HEK293 (cell line): ENCODE measurements around the gene WARS2.

Experiments used
- CTCF ChIA-PET: fragments of 350-600 bp; formaldehyde crosslinking; extraction: SDS; loops from one replicate; lab custom pipeline; 2021; ENCODE audit warnings: antibody characterized with exemption; lab: Yijun Ruan, JAX
- POLR2A ChIA-PET: fragments of 300-600 bp; formaldehyde crosslinking; extraction: SDS; loops from one replicate; lab custom pipeline; 2020; ENCODE audit warnings: antibody characterized with exemption, inconsistent platforms; lab: Yijun Ruan, JAX
- H3K27ac ChIP-seq: fragments of 200-500 bp; sonication (Bioruptor generic); 2 replicates; pipeline ENCODE4 v1.5.1; 2014; ENCODE audit warnings: low read depth, low read length, control low read depth, inconsistent platforms; ENCODE audit errors: extremely low read depth
- H3K36me3 ChIP-seq, 2 experiments: fragments of 200-500 bp in 1 of 2; sonication (Bioruptor generic) in 1 of 2; 1 replicate in 1 of 2; 2 replicates in 1 of 2; pipeline ENCODE4 v1.5.1; 2014 to 2017; ENCODE audit warnings: inconsistent platforms in 2 of 2, low read length in 2 of 2; ENCODE audit not compliant: control insufficient read depth in 2 of 2, insufficient read depth in 1 of 2
- H3K4me1 ChIP-seq: fragments of 200-500 bp; sonication (Bioruptor generic); 2 replicates; pipeline ENCODE4 v1.5.1; 2014; ENCODE audit warnings: mild to moderate bottlenecking, low read length, inconsistent platforms; ENCODE audit not compliant: control insufficient read depth, insufficient read depth
- H3K4me3 ChIP-seq: 2 replicates; pipeline ENCODE4 v1.5.1; 2011; ENCODE audit warnings: low read depth, mild to moderate bottlenecking, control low read depth, low read length, moderate library complexity
- H3K9me3 ChIP-seq: fragments of 200-500 bp; sonication (Bioruptor generic); 2 replicates; pipeline ENCODE4 v1.5.1; 2014; ENCODE audit warnings: low read depth, low read length, inconsistent platforms; ENCODE audit not compliant: control insufficient read depth, insufficient read depth
- GLI4 ChIP-seq: fragments of 450-650 bp; formaldehyde crosslinking; IDR thresholded peaks from 2 replicates; pipeline ENCODE4 v1.5.1; 2016; ENCODE audit warnings: missing biosample characterization, missing genetic modification characterization
- GLIS1 ChIP-seq: fragments of 450-650 bp; formaldehyde crosslinking; IDR thresholded peaks from 2 replicates; pipeline ENCODE4 v1.5.1; 2016; ENCODE audit warnings: missing biosample characterization, missing genetic modification characterization
- OSR2 ChIP-seq: fragments of 450-650 bp; formaldehyde crosslinking; IDR thresholded peaks from 2 replicates; pipeline ENCODE4 v1.5.1; 2016; ENCODE audit warnings: missing biosample characterization, missing genetic modification characterization
- PRDM1 ChIP-seq: fragments of 450-650 bp; formaldehyde crosslinking; IDR thresholded peaks from 2 replicates; pipeline ENCODE4; 2016; ENCODE audit warnings: missing biosample characterization, missing genetic modification characterization
- ZBTB17 ChIP-seq: fragments of 450-650 bp; formaldehyde crosslinking; IDR thresholded peaks from 2 replicates; pipeline ENCODE4 v1.5.1; 2016; ENCODE audit warnings: missing biosample characterization, missing genetic modification characterization
- ZIC2 ChIP-seq: fragments of 450-650 bp; formaldehyde crosslinking; IDR thresholded peaks from 2 replicates; pipeline ENCODE4 v1.5.1; 2016; ENCODE audit warnings: missing biosample characterization, missing genetic modification characterization
- ZNF112 ChIP-seq: fragments of 450-650 bp; formaldehyde crosslinking; IDR thresholded peaks from 2 replicates; pipeline ENCODE4 v1.5.0; 2017; ENCODE audit warnings: missing biosample characterization, missing genetic modification characterization
- ZNF140 ChIP-seq: fragments of 450-650 bp; formaldehyde crosslinking; IDR thresholded peaks from 2 replicates; pipeline ENCODE4 v1.5.1; 2016; ENCODE audit warnings: missing biosample characterization, missing genetic modification characterization
- ZNF2 ChIP-seq: fragments of 450-650 bp; formaldehyde crosslinking; IDR thresholded peaks from 2 replicates; pipeline ENCODE4 v1.5.1; 2016; ENCODE audit warnings: missing biosample characterization, missing genetic modification characterization
- ZNF23 ChIP-seq: fragments of 450-650 bp; formaldehyde crosslinking; IDR thresholded peaks from 2 replicates; pipeline ENCODE4 v1.5.1; 2016; ENCODE audit warnings: missing biosample characterization, missing genetic modification characterization, borderline replicate concordance
- ZNF248 ChIP-seq: fragments of 450-650 bp; formaldehyde crosslinking; IDR thresholded peaks from 2 replicates; pipeline ENCODE4 v1.5.1; 2017; ENCODE audit warnings: missing biosample characterization, missing genetic modification characterization
- ZNF266 ChIP-seq: fragments of 450-650 bp; formaldehyde crosslinking; IDR thresholded peaks from 2 replicates; pipeline ENCODE4 v1.5.1; 2016; ENCODE audit warnings: missing biosample characterization, missing genetic modification characterization, low read depth
- ZNF274 ChIP-seq, 2 experiments: fragments of 200-500 bp in 1 of 2; fragments of 450-650 bp in 1 of 2; sonication (Bioruptor generic) in 1 of 2; formaldehyde crosslinking in 1 of 2; IDR thresholded peaks; 2 replicates each; pipeline versions ENCODE4 v1.5.1 to v1.6.1; 2014 to 2016; ENCODE audit warnings: borderline replicate concordance in 1 of 2, inconsistent platforms in 1 of 2, low read length in 1 of 2, missing biosample characterization in 1 of 2, missing genetic modification characterization in 1 of 2
- ZNF302 ChIP-seq: fragments of 450-650 bp; formaldehyde crosslinking; IDR thresholded peaks from 2 replicates; pipeline ENCODE4 v1.5.1; 2016; ENCODE audit warnings: missing biosample characterization, missing genetic modification characterization, low read depth
- ZNF404 ChIP-seq: fragments of 450-650 bp; formaldehyde crosslinking; IDR thresholded peaks from 2 replicates; pipeline ENCODE4 v1.5.1; 2017; ENCODE audit warnings: missing biosample characterization, missing genetic modification characterization
- ZNF473 ChIP-seq: fragments of 450-650 bp; formaldehyde crosslinking; IDR thresholded peaks from 2 replicates; pipeline ENCODE4 v1.5.1; 2017; ENCODE audit warnings: missing biosample characterization, missing genetic modification characterization
- ZNF610 ChIP-seq: fragments of 450-650 bp; formaldehyde crosslinking; IDR thresholded peaks from 2 replicates; pipeline ENCODE4 v1.5.1; 2016; ENCODE audit warnings: missing biosample characterization, missing genetic modification characterization, borderline replicate concordance
- ZNF623 ChIP-seq: fragments of 450-650 bp; formaldehyde crosslinking; IDR thresholded peaks from 2 replicates; pipeline ENCODE4 v1.5.1; 2016; ENCODE audit warnings: missing biosample characterization, missing genetic modification characterization
- ZNF624 ChIP-seq: fragments of 450-650 bp; formaldehyde crosslinking; IDR thresholded peaks from 2 replicates; pipeline ENCODE4 v1.5.1; 2017; ENCODE audit warnings: missing biosample characterization, missing genetic modification characterization
- ZNF629 ChIP-seq: fragments of 450-650 bp; formaldehyde crosslinking; IDR thresholded peaks from 2 replicates; pipeline ENCODE4 v1.5.1; 2017; ENCODE audit warnings: missing biosample characterization, missing genetic modification characterization
- ZNF707 ChIP-seq: fragments of 450-650 bp; formaldehyde crosslinking; IDR thresholded peaks from 2 replicates; pipeline ENCODE4 v1.5.1; 2016; ENCODE audit warnings: missing biosample characterization, missing genetic modification characterization
- ZSCAN16 ChIP-seq: fragments of 450-650 bp; formaldehyde crosslinking; IDR thresholded peaks from 2 replicates; pipeline ENCODE4 v1.5.1; 2016; ENCODE audit warnings: missing biosample characterization, missing genetic modification characterization
- TF ChIP-seq, protein P1 (sequence below): fragments of 450-650 bp; formaldehyde crosslinking; conservative IDR thresholded peaks from 2 replicates; pipeline ENCODE4 v1.5.1; 2016; ENCODE audit warnings: low read depth, missing biosample characterization, missing genetic modification characterization
- TF ChIP-seq, protein P2 (sequence below): fragments of 450-650 bp; formaldehyde crosslinking; IDR thresholded peaks from 2 replicates; pipeline ENCODE4; 2016; ENCODE audit warnings: missing biosample characterization, missing genetic modification characterization
- TF ChIP-seq, protein P3 (sequence below): fragments of 450-650 bp; formaldehyde crosslinking; IDR thresholded peaks from 2 replicates; pipeline ENCODE4 v1.5.1; 2016; ENCODE audit warnings: missing biosample characterization, missing genetic modification characterization
- TF ChIP-seq, protein P4 (sequence below): fragments of 450-650 bp; IDR thresholded peaks from 2 replicates; pipeline ENCODE4 v1.5.1; 2018; ENCODE audit warnings: missing biosample characterization, mild to moderate bottlenecking, missing genetic modification characterization
- TF ChIP-seq, protein P5 (sequence below): fragments of 450-650 bp; formaldehyde crosslinking; IDR thresholded peaks from 2 replicates; pipeline ENCODE4 v1.5.1; 2016; ENCODE audit warnings: missing biosample characterization, missing genetic modification characterization
- TF ChIP-seq, protein P6 (sequence below): fragments of 450-650 bp; formaldehyde crosslinking; IDR thresholded peaks from 2 replicates; pipeline ENCODE4 v1.5.1; 2017; ENCODE audit warnings: missing biosample characterization, missing genetic modification characterization

WARS2 gene

DNA sequence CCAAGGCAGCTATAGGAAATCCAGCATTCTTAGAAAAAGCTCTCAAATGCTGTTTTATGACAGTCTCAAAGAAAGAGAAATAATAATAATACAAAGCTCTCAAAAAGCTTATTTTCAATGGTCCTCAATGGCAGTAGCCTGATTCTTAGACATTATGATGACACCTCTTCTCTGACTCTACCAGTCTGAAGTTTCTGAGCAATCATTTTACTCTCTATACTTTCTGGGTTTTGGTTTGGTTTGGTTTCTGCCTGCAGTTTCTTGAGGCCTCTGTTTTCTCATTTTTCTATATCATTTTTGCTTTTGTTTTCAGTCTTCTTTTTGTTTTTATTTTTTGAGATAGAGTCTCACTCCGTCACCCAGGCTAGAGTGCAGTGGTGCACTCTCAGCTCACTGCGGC lies 102.1 kb downstream of the WARS2 start:
- CTCF ChIA-PET = no interaction called here
- POLR2A ChIA-PET = no interaction called here
- Histone ChIP-seq H3K36me3 (no peaks in the 10 kb centered on the region), H3K4me3 (no peak overlapping the region), H3K27ac (no peak overlapping the region), H3K4me1 (no peaks in the 10 kb centered on the region), H3K9me3 (no peaks in the 10 kb centered on the region)
- TF ChIP-seq ZNF23 (tag by site-specific recombination) (no peak), ZNF707 (tag by site-specific recombination) (no peak), GLIS1 (tag by site-specific recombination) (no peak), ZBTB17 (tag by site-specific recombination) (no peak), ZNF2 (tag by site-specific recombination) (no peak), GLI4 (tag by site-specific recombination) (no peak), ZNF302 (tag by site-specific recombination) (no peak), ZNF473 (tag by site-specific recombination) (no peak), ZNF248 (no peak), ZNF623 (no peak)
- TF ChIP-seq, protein P1, sequence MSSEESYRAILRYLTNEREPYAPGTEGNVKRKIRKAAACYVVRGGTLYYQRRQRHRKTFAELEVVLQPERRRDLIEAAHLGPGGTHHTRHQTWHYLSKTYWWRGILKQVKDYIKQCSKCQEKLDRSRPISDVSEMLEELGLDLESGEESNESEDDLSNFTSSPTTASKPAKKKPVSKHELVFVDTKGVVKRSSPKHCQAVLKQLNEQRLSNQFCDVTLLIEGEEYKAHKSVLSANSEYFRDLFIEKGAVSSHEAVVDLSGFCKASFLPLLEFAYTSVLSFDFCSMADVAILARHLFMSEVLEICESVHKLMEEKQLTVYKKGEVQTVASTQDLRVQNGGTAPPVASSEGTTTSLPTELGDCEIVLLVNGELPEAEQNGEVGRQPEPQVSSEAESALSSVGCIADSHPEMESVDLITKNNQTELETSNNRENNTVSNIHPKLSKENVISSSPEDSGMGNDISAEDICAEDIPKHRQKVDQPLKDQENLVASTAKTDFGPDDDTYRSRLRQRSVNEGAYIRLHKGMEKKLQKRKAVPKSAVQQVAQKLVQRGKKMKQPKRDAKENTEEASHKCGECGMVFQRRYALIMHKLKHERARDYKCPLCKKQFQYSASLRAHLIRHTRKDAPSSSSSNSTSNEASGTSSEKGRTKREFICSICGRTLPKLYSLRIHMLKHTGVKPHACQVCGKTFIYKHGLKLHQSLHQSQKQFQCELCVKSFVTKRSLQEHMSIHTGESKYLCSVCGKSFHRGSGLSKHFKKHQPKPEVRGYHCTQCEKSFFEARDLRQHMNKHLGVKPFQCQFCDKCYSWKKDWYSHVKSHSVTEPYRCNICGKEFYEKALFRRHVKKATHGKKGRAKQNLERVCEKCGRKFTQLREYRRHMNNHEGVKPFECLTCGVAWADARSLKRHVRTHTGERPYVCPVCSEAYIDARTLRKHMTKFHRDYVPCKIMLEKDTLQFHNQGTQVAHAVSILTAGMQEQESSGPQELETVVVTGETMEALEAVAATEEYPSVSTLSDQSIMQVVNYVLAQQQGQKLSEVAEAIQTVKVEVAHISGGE = no peak
- TF ChIP-seq, protein P2, sequence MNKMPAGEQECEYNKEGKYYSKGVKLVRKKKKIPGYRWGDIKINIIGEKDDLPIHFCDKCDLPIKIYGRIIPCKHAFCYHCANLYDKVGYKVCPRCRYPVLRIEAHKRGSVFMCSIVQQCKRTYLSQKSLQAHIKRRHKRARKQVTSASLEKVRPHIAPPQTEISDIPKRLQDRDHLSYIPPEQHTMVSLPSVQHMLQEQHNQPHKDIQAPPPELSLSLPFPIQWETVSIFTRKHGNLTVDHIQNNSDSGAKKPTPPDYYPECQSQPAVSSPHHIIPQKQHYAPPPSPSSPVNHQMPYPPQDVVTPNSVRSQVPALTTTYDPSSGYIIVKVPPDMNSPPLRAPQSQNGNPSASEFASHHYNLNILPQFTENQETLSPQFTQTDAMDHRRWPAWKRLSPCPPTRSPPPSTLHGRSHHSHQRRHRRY (tag by site-specific recombination) = no peak

DNA sequence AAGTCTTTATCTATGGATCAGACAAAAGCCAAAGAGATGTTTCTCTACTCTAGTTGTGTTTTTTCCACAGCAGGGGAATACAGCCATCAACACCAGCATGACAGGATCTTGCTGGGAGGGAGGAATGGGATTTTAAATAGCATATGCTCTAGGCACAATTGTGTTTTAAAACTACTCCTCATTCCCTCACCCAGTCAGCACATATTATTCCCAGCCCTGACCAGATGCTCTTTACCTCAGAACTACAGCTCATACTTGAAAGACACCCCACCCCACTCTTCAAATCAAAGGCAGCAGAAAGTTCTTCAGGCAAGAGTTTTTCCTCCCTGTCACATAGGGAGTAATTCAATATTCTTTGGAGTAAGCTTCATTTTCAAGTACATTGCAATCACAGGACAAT lies 106.1 kb downstream of the WARS2 start:
- Histone ChIP-seq H3K4me3 (no peak overlapping the region), H3K36me3 (peaks cover 0 to 9% of the 10 kb centered on the region in 2 experiments; a peak in 1 of 3 replicates), H3K9me3 (no peaks in the 10 kb centered on the region), H3K27ac (no peak overlapping the region), H3K4me1 (no peaks in the 10 kb centered on the region)
- POLR2A ChIA-PET = no interaction called here
- CTCF ChIA-PET = no interaction called here
- TF ChIP-seq ZIC2 (tag by site-specific recombination) = no peak
- TF ChIP-seq, protein P3, sequence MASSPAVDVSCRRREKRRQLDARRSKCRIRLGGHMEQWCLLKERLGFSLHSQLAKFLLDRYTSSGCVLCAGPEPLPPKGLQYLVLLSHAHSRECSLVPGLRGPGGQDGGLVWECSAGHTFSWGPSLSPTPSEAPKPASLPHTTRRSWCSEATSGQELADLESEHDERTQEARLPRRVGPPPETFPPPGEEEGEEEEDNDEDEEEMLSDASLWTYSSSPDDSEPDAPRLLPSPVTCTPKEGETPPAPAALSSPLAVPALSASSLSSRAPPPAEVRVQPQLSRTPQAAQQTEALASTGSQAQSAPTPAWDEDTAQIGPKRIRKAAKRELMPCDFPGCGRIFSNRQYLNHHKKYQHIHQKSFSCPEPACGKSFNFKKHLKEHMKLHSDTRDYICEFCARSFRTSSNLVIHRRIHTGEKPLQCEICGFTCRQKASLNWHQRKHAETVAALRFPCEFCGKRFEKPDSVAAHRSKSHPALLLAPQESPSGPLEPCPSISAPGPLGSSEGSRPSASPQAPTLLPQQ (tag by site-specific recombination) = no peak
- no peak for TF ChIP-seq OSR2
- TF ChIP-seq ZNF140 (tag by site-specific recombination) = no peak
- no peak for TF ChIP-seq GLI4 (tag by site-specific recombination)
- TF ChIP-seq ZNF274 (IDR thresholded peaks at IDR 0.05; ENCODE audit: low read length) = no peak
- no peak for TF ChIP-seq ZNF274 (tag by site-specific recombination; IDR thresholded peaks at IDR 0.05; ENCODE audit: borderline replicate concordance)
- TF ChIP-seq, protein P4, sequence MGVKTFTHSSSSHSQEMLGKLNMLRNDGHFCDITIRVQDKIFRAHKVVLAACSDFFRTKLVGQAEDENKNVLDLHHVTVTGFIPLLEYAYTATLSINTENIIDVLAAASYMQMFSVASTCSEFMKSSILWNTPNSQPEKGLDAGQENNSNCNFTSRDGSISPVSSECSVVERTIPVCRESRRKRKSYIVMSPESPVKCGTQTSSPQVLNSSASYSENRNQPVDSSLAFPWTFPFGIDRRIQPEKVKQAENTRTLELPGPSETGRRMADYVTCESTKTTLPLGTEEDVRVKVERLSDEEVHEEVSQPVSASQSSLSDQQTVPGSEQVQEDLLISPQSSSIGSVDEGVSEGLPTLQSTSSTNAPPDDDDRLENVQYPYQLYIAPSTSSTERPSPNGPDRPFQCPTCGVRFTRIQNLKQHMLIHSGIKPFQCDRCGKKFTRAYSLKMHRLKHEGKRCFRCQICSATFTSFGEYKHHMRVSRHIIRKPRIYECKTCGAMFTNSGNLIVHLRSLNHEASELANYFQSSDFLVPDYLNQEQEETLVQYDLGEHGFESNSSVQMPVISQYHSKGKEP (tag by site-specific recombination) = no peak
- TF ChIP-seq, protein P5, sequence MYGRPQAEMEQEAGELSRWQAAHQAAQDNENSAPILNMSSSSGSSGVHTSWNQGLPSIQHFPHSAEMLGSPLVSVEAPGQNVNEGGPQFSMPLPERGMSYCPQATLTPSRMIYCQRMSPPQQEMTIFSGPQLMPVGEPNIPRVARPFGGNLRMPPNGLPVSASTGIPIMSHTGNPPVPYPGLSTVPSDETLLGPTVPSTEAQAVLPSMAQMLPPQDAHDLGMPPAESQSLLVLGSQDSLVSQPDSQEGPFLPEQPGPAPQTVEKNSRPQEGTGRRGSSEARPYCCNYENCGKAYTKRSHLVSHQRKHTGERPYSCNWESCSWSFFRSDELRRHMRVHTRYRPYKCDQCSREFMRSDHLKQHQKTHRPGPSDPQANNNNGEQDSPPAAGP (tag by site-specific recombination) = no peak
- no peak for TF ChIP-seq ZNF624 (tag by site-specific recombination)
- TF ChIP-seq ZNF266 (tag by site-specific recombination) = no peak
- TF ChIP-seq ZSCAN16 (tag by site-specific recombination) = no peak
- TF ChIP-seq ZNF112 (tag by site-specific recombination) = no peak
- TF ChIP-seq ZNF404 (tag by site-specific recombination) = no peak
- no peak for TF ChIP-seq ZNF629
- TF ChIP-seq ZNF610 (tag by site-specific recombination) = no peak
- no peak for TF ChIP-seq PRDM1 (tag by site-specific recombination)
- TF ChIP-seq, protein P6, sequence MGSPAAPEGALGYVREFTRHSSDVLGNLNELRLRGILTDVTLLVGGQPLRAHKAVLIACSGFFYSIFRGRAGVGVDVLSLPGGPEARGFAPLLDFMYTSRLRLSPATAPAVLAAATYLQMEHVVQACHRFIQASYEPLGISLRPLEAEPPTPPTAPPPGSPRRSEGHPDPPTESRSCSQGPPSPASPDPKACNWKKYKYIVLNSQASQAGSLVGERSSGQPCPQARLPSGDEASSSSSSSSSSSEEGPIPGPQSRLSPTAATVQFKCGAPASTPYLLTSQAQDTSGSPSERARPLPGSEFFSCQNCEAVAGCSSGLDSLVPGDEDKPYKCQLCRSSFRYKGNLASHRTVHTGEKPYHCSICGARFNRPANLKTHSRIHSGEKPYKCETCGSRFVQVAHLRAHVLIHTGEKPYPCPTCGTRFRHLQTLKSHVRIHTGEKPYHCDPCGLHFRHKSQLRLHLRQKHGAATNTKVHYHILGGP (tag by site-specific recombination) = no peak
